Skeletal muscle cell (primary cell): Measurements from ENCODE around the gene GPSM3.
"Not testable (repeated sequence)": the region's sequence is repeated elsewhere in the genome, so short reads cannot be mapped to it uniquely, and the experiment has no call there.

Source experiments
- DNase-seq: peaks from one replicate; pipeline ENCODE4 v3.0.0-alpha.2; 2010; ENCODE audit warnings: low read depth
- H3K4me3 ChIP-seq: 2 replicates; pipeline ENCODE4 v1.5.1; 2011; ENCODE audit warnings: low read depth, mild to moderate bottlenecking, control low read depth, low read length, moderate library complexity

Gene GPSM3, protein sequence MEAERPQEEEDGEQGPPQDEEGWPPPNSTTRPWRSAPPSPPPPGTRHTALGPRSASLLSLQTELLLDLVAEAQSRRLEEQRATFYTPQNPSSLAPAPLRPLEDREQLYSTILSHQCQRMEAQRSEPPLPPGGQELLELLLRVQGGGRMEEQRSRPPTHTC

GRCh38 chr6:32192608-32193039 lies at the start of gene GPSM3:
TSS of gene GPSM3 (minus strand) at chr6:32192643. CDS start at chr6:32192513, 130 bp downstream.
- no peak for DNase-seq

GRCh38 chr6:32240686-32241085 lies 48.2 kb upstream of the GPSM3 start:
- DNase-seq: no peak
- no peak overlapping the region for H3K4me3 ChIP-seq

More at GRCh38 chr6:32192608-32193039, at the start of gene GPSM3:
- no peak within 1 kb of the TSS for H3K4me3 ChIP-seq

GRCh38 chr6:32239462-32239861 lies 47.0 kb upstream of the GPSM3 start:
- no peak overlapping the region for H3K4me3 ChIP-seq
- no peak for DNase-seq

GRCh38 chr6:32234934-32235333 lies 42.5 kb upstream of the GPSM3 start:
- DNase-seq: no peak
- H3K4me3 ChIP-seq: no peak overlapping the region

DNA sequence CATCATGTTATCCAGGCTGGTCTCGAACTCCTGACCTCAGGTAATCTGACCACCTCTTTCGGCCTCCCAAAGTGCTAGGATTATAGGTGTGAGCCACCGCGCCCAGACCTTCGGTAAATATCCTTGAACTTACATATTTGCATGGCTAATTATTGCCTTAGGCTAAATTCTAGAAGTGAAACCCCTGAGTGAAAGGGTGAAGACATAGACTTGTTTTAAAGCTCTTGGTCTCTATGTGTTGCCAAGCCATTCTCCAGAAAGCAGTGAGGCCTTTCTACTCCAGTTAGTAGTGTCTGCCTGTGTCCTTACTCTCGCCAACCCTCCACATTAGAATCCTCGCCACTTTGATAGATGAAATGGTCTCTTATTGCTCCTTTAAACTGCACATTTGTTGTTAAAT lies 34.0 kb upstream of the GPSM3 start:
- no peak for DNase-seq
- H3K4me3 ChIP-seq: no peak overlapping the region

- DNase-seq: no peak
- H3K4me3 ChIP-seq: no peak overlapping the region
Observed at GRCh38 chr6:32224696-32225095, 32.3 kb upstream of the GPSM3 start.

- no peak within 1 kb of the TSS for H3K4me3 ChIP-seq
- DNase-seq: no peak
Observed at GRCh38 chr6:32223258-32224235, 31.1 kb upstream of the GPSM3 start, which contains the start of gene NOTCH4. TSS of gene NOTCH4 (minus strand) at chr6:32224067. CDS start at chr6:32223928, 139 bp downstream.

- DNase-seq: no peak
Observed at GRCh38 chr6:32222333-32223230, 30.1 kb upstream of the GPSM3 start.

GRCh38 chr6:32220021-32220420 lies 27.6 kb upstream of the GPSM3 start:
- DNase-seq: no peak
- H3K4me3 ChIP-seq: no peak overlapping the region

More at GRCh38 chr6:32222333-32223230, 30.1 kb upstream of the GPSM3 start:
- H3K4me3 ChIP-seq: no peak overlapping the region

GRCh38 chr6:32218167-32218566 lies 25.7 kb upstream of the GPSM3 start:
- H3K4me3 ChIP-seq: no peak overlapping the region
- no peak for DNase-seq

DNA sequence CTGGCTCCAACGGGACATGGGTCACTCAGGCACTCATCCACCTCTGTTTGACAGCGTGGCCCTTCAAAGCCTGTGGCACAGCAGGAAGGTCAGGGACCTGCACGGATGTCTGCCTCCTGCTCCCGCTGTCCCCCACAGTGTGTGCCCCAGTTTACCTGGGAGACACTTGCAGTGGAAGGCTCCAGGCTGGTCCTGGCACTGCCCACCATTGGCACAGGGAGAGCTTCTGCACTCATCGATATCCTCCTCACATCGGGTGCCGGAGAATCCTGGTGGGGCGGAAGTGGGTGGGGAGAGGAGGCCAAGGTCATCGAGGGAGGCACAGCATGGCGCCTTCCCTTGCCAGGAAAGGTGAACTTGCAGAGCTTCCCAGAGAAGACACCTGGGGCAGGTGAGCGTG lies 24.6 kb upstream of the GPSM3 start:
- no peak overlapping the region for H3K4me3 ChIP-seq
- DNase-seq: no peak

DNA sequence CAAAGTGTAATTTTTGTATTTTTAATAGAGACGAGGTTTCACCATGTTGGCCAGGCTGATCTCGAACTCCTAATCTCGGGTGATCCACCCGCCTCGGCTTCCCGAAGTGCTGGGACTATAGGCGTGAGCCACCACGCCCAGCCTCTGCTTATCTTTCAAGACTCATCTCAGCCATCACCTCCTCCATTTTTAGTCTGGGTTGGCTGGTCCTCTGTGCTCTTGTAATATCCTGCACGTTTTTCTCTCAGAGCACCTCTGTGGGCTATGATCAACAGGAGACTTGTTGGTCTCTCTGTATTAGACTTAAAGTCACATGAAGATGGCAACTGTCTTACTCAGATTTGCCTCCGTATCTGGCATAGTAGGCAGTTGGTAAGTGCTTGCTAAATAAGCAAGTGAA lies 23.8 kb upstream of the GPSM3 start:
- DNase-seq: no peak
- H3K4me3 ChIP-seq: no peak overlapping the region

GRCh38 chr6:32215617-32216016 lies 23.2 kb upstream of the GPSM3 start:
- no peak for DNase-seq
- no peak overlapping the region for H3K4me3 ChIP-seq

- H3K4me3 ChIP-seq: no peak overlapping the region
- no peak for DNase-seq
Observed at GRCh38 chr6:32214126-32214525, 21.7 kb upstream of the GPSM3 start.

GRCh38 chr6:32213649-32214048 lies 21.2 kb upstream of the GPSM3 start:
- DNase-seq: no peak

DNA sequence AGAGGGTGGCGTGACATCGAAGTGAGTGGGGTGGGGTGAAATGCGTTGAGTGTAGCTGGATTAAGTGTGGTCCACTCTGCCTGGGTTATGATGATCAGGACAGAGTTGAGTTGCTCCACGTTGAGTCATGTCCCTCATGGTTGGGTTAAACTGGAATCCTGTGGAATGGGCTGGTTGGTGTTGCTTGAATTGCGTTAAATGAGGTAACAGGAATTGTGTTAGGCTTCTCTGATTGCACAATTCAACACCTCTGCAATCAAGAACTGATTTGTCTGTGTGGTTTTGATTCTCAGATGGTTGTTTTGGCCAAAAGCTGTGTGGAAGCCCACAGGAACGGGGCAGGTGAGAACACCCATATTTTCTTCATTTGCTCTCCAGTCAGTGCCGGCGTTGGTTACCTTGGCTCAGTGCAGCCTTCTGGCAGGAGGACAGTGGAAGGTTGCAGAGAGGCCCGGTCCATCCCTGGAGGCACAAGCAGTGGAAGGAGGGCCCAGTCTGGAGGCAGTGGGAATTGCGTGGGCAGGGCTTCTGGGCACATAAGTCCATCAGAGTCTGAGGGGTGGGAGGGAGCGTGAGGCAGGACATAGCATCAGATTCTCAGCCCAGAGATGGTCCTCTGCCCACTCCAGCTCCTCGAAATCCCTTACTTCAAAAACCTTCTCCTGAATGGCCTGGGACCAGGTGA lies 19.8 kb upstream of the GPSM3 start:
- H3K4me3 ChIP-seq: no peak overlapping the region
- DNase-seq: no peak

More at GRCh38 chr6:32213649-32214048, 21.2 kb upstream of the GPSM3 start:
- H3K4me3 ChIP-seq: no peak overlapping the region

GRCh38 chr6:32211432-32211831 lies 19.0 kb upstream of the GPSM3 start:
- not testable (repeated sequence) for DNase-seq, H3K4me3 ChIP-seq

- H3K4me3 ChIP-seq: no peak overlapping the region
- no peak for DNase-seq
Observed at GRCh38 chr6:32210191-32210601, 17.8 kb upstream of the GPSM3 start.

- H3K4me3 ChIP-seq: no peak overlapping the region
- no peak for DNase-seq
Observed at GRCh38 chr6:32208996-32209395, 16.6 kb upstream of the GPSM3 start.
